GM19452 (cell line): ENCODE results near the gene IL1RAPL2.
"Not testable (repeated sequence)": the region's sequence is repeated elsewhere in the genome, so short reads cannot be mapped to it uniquely, and the experiment has no call there.

ENCODE experiments used
- ATAC-seq: cut with Tn5 transposase; IDR thresholded peaks from one replicate; pipeline ENCODE4 v1.9.1; 2021; ENCODE audit not compliant: unreplicated experiment

The IL1RAPL2 gene

DNA sequence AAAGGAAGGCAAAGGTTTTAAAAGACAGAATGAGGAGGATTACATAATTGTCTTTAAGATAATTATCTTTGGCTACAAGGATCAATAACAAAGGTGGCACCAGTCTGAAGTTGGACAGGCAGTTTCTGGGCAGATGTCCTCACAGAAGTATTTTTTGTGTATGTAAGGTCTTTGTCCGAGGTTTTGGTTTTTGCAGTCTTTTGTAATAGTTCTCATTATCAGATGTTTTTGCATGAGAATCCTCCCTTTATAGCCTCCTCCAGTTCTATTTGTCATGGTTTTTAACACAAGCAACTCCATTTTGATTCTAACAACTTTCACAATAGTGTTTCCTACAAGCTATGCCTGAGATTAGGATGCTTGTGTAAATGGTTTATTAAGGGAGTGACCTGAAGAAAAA is 286.2 kb downstream of the IL1RAPL2 start:
- ATAC-seq = no peak

GRCh38 chrX:104854188-104854587 is 288.2 kb downstream of the IL1RAPL2 start:
- ATAC-seq = no peak

- ATAC-seq = no peak
These were observed 288.9 kb downstream of the IL1RAPL2 start for GRCh38 chrX:104854790-104855340.

DNA sequence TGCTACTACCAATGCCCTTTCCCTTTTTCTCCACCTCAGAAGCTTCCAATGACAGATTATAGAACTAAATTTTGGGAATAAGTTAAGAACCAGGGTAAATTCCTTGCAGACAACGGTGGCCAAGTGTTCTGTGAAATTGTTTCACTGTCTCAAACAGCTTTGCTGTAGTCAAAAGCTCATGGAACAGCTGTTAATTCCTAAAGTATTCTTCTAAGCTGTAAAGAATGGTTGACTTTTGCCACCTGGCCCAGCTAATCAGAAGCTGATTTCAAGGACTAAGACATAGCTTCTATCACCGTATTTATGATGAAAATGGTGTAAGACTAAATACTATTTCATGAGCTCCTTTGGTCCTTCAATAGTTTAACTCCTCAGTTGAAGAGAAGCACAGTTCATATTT is 297.5 kb downstream of the IL1RAPL2 start:
- no peak for ATAC-seq

GRCh38 chrX:104864296-104864695 is 298.3 kb downstream of the IL1RAPL2 start:
- no peak for ATAC-seq

DNA sequence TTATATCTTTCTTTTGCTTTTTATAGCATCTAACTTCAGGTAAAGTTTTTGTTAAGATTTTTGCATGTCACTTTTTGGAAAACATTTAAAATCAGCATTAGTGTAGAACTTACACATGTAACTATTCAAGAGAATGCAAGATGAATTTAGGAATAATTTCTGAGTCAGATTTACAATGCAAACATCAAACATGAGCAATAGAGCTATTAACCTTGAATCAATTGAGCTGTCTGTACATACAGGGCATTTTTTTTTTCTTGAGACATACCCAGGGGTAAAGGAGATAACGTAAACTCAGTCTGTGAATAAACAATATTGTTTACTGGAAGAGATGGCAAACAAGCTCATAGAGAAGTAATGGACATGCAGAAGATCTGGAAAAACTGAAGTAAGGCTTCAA is 311.5 kb downstream of the IL1RAPL2 start:
- ATAC-seq = no peak

- ATAC-seq = no peak
These were observed 336.1 kb downstream of the IL1RAPL2 start for GRCh38 chrX:104902070-104902469.

DNA sequence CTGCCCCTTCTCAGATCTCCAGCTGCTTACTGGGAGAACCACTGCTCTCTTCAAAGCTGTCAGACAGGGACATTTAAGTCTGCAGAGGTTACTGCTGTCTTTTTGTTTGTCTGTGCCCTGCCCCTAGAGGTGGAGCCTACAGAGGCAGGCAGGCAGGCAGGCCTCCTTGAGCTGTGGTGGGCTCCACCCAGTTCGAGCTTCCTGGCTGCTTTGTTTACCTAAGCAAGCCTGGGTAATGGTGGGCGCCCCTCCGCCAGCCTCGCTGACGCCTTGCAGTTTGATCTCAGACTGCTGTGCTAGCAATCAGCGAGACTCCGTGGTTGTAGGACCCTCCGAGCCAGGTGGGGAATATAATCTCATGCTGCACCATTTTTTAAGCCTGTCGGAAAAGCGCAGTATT is 343.7 kb downstream of the IL1RAPL2 start:
- ATAC-seq = not testable (repeated sequence)

DNA sequence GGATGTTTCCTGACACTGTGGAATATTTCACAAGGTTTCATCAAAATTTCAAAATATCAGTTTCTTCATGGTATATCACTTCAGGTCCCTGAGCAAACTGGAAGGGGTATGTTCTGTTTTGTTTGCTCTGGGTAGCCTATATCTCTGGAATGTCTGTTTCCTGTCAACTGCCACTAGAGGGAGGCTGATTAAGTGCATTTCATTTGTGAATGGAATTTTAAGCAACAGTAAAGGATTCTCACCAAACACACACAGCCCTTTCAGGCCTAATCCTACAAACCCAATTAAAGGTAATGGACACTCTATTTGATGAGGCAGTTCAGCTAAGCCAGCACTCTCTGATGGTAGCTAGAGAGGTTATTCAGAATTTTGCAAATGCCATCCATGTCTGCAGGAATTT is 347.3 kb downstream of the IL1RAPL2 start:
- ATAC-seq = no peak

GRCh38 chrX:104914686-104915085 is 348.7 kb downstream of the IL1RAPL2 start:
- ATAC-seq = not testable (repeated sequence)

GRCh38 chrX:104918122-104918521 is 352.1 kb downstream of the IL1RAPL2 start:
- ATAC-seq = no peak

GRCh38 chrX:104921584-104922205 is 355.7 kb downstream of the IL1RAPL2 start:
- no peak for ATAC-seq

GRCh38 chrX:104922206-104922621 is 356.2 kb downstream of the IL1RAPL2 start:
- ATAC-seq = peak; percentile 94

DNA sequence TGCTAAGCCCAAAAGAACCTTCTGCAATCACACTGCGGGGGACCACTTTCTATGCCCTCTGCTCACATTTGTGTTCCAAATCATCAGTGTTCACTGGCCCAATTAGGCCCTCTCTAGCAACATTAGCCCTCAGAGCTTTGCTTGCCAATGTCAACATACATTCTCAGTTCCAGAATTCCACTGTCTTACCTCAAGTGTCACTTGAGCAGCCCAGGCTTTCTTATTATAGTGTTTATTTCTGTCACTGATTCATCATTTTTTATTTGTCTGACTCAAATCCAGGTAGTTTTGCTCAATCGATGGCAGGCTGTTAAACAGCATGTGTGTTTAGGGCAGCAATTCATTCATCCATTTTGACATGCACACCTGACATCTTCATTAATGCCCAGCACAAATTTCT is 363.3 kb downstream of the IL1RAPL2 start:
- ATAC-seq = no peak

DNA sequence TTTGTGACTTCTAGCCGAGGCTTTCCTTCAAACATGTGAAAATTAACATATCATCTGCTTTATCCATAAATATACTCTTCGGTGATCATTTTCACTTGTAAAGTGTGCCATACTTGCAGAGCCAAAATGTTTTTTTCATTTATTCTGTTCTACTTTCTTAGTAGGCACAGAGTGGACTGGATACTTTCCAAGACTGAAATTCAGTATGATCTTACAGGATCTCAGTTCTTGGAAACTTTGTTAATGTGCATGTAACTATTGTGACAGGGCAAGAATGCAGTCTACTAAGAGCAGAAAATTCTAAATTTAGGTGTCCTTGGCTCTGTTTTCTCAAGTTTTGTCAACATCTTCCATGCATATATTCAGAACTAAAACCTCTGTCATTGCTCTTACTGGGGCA is 369.6 kb downstream of the IL1RAPL2 start:
- ATAC-seq = no peak

DNA sequence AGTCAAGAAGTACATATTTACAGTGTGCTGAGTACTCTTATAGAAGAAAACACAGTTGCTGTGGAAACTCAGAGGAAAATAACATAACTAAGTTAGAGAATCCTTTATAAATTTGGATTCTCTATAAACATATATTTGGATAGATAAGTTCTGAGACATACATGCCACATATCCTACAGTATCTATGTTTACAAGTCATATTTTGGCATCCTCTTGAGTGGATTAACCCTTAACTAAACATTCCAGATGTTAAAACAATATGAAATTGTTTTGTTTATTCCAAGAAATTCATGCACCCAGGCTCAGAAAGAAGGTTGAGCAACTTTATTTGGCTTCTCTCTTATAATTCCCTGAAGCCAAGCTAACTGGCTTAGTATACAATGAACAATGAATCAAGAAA is 387.3 kb downstream of the IL1RAPL2 start:
- ATAC-seq = no peak

DNA sequence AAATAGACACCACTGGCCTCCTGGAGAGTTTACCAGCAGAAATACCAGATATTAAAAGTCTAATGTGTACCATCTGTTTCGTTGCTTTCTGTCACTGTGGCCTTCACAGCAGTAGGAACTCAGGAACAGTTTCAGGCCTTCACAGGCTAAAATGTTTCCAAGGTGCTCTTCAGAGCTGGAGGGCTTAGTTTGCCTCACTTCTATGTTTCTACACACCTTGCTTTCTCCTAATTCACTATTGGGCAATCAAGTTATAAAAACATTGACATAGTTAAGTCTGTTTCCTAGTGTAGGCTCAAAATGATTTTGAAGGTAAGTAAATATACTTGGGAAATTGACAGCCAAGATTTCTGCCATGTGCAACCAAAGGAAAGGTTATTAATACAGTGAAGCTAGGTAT is 395.9 kb downstream of the IL1RAPL2 start:
- ATAC-seq = no peak

DNA sequence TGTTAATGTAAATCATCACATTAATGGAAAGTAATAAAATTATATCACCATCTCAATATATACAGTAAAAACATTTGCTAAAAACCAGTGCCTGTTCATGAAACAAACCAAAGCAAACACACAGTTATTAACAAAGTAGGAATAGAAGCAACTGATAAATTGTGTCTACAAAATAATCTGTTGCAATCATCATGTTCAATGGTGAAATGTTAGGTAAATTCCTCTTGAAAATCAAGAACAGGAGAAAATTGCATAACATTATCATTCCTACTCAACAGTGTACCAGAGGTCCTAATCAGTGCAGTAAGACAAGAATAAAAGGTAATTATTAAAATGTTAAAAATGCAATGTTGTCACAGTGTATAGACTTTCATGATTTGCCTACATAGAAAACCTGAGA is 402.2 kb downstream of the IL1RAPL2 start:
- ATAC-seq = no peak

DNA sequence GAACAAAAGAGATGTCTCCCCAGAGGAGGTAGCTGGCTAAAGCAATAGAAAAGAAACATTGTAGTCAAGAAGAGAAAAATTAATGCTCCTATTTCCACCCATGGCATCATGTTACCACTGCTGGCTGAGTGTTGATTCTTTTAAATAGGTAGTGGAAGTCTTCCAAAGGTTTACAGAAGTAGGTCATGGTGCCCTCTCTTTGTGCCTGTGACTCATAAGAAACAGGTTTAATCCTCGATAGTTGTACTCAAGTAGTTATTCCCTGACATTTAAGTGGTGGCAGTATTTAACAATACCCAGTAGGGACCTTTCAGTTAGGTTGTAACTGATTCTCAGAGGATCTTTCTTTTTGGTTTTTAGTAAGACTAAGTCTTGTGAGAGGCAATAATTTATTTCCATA is 406.7 kb downstream of the IL1RAPL2 start:
- ATAC-seq = no peak

GRCh38 chrX:104987063-104987462 is 421.1 kb downstream of the IL1RAPL2 start:
- no peak for ATAC-seq

DNA sequence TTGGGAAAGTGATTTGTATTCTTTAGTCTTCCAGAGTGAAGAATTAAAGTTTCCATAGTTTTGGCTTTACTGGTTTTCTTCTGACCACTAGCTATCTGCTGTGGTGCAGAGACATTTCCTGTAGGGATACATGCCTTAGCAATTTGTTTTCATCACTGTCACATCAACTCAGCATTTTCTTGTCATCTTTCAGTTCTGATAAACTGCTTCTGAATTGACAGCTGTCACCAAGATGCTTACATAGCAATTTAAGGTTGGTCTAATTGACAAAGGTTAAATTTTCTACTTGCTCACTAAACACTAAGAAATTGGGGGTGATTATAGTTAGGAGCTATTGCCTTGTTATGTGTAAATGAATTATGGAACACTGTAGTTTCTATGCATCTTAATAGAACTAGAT is 422.0 kb downstream of the IL1RAPL2 start:
- ATAC-seq = no peak

DNA sequence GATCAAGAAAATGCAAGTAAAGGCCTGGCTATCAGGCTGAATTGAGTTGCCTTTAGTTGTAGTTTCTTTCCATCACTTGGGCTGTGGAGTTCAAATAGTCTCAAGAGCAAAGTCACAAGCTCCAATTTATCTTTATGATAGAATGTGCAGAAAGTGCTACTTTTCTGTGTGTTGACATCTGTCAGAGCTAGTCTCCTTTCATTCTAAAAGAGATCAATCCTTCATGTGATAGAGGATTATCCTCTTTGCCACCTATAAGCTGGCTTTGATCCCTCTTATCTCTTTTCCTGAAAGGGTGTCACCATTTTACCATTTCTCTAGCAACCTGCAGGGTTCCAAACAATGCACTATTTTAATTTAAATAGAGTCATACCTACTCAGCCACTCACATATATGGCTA is 429.5 kb downstream of the IL1RAPL2 start:
- no peak for ATAC-seq

GRCh38 chrX:105006103-105006502 is 440.1 kb downstream of the IL1RAPL2 start:
- ATAC-seq = no peak
